ENCODE data around the gene DUOXA1.

DNA sequence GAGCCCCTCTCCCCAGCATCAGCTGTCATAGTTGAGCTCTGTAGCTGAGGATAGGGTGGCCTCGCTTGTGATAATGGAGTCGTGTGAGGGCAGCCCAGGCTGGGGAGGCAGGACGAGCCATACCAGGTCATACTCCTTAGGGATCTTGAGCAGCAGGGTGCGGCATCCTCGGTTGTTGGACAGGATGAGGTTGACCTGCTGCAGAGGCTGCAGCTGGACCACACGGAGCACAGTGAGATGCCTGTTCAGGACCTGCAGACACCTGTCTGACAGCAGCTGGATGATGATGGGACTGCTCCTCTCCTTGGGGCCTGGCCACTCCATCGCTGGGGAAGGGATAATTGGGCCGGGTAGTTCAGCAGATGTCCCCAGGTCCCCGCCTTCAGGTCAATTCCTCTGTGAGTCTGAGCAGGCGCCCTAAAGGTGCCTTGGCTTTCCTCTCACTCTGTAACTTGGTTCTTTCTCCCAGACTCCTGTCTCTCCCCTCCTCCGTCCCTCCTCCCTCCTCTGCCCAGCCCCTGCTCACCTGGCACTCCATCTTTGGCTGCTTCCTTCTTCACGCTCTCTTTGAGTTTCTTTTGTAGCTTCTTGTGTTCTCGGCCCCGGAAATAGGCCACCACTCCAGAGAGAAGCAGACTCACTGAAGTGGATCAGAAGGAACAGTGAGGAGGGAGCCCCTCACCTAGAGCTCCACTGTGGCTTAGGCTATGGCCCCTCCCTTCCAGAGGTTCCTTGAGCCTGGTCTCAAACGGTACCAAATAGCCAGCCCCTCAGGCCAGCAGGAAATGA lies 23.5 kb downstream of the DUOXA1 start:
- TF ChIP-seq CTCF (IDR thresholded peaks at IDR 0.05), result no peak
- no peak for TF ChIP-seq EZH2 (IDR thresholded peaks at IDR 0.05)
